ENCODE measurements around the gene TMEM44.
A peak's percentile ranks its signal among the peaks of the same experiment; 100 is the strongest.

The TMEM44 gene

GRCh38 chr3:194671900-194672808 is 38.9 kb upstream of the TMEM44 start, which contains the start of gene LSG1 (continued):
- TF ChIP-seq ZNF18 (tag by site-specific recombination; IDR thresholded peaks at IDR 0.05) (0 out of 2 replicates have a peak, but pooled peaks have one; percentile 37), ZNF140 (tag by site-specific recombination; IDR thresholded peaks at IDR 0.05) (no peak), KLF1 (tag by site-specific recombination; IDR thresholded peaks at IDR 0.05) (peak; percentile 65; the same call in 1 of the 2 replicates), ZNF426 (tag by site-specific recombination; IDR thresholded peaks at IDR 0.05) (no peak), ZNF707 (tag by site-specific recombination; IDR thresholded peaks at IDR 0.05) (no peak), ZNF555 (tag by site-specific recombination; conservative IDR thresholded peaks at IDR 0.05) (no peak), ZNF660 (tag by site-specific recombination; IDR thresholded peaks at IDR 0.05) (peak; percentile 99), ZNF645 (tag by site-specific recombination; IDR thresholded peaks at IDR 0.05) (no peak), MEIS1 (CRISPR knock-in tag; IDR thresholded peaks at IDR 0.05; ENCODE audit: borderline replicate concordance) (no peak), PBX3 (CRISPR knock-in tag; IDR thresholded peaks at IDR 0.05) (no peak), ZNF596 (tag by site-specific recombination; IDR thresholded peaks at IDR 0.05) (no peak), ZNF560 (tag by site-specific recombination; IDR thresholded peaks at IDR 0.05; ENCODE audit: borderline replicate concordance) (no peak), ZNF175 (tag by site-specific recombination; IDR thresholded peaks at IDR 0.05) (no peak), TSHZ1 (tag by site-specific recombination; IDR thresholded peaks at IDR 0.05; ENCODE audit: borderline replicate concordance) (no peak), MYNN (tag by site-specific recombination; IDR thresholded peaks at IDR 0.05; ENCODE audit: borderline replicate concordance) (peak; percentile 64; the same call in 1 of the 2 replicates), ZNF366 (tag by site-specific recombination; conservative IDR thresholded peaks at IDR 0.05) (peak; percentile 33; the same call in 1 of the 2 replicates), PRDM2 (tag by site-specific recombination; IDR thresholded peaks at IDR 0.05; ENCODE audit: borderline replicate concordance) (no peak), ZNF133 (tag by site-specific recombination; IDR thresholded peaks at IDR 0.05) (no peak), ZNF2 (tag by site-specific recombination; IDR thresholded peaks at IDR 0.05) (peak; percentile 98), ZBTB17 (tag by site-specific recombination; IDR thresholded peaks at IDR 0.05) (peak; percentile 91), ZNF626 (tag by site-specific recombination; IDR thresholded peaks at IDR 0.05) (peak; percentile 75; the same call in 1 of the 2 replicates), ZNF785 (tag by site-specific recombination; IDR thresholded peaks at IDR 0.05) (no peak), HOXD13 (CRISPR knock-in tag; IDR thresholded peaks at IDR 0.05; ENCODE audit: borderline replicate concordance) (no peak), ZNF558 (tag by site-specific recombination; IDR thresholded peaks at IDR 0.05) (peak; percentile 85), ZNF274 (IDR thresholded peaks at IDR 0.05; ENCODE audit: low read length) (no peak), ZNF274 (tag by site-specific recombination; IDR thresholded peaks at IDR 0.05; ENCODE audit: borderline replicate concordance) (no peak)

Data from HEK293 (cell line).